ENCODE measurements around the gene PARP4.
"Not testable (repeated sequence)": the region's sequence is repeated elsewhere in the genome, so short reads cannot be mapped to it uniquely, and the experiment has no call there.

Gene PARP4

DNA sequence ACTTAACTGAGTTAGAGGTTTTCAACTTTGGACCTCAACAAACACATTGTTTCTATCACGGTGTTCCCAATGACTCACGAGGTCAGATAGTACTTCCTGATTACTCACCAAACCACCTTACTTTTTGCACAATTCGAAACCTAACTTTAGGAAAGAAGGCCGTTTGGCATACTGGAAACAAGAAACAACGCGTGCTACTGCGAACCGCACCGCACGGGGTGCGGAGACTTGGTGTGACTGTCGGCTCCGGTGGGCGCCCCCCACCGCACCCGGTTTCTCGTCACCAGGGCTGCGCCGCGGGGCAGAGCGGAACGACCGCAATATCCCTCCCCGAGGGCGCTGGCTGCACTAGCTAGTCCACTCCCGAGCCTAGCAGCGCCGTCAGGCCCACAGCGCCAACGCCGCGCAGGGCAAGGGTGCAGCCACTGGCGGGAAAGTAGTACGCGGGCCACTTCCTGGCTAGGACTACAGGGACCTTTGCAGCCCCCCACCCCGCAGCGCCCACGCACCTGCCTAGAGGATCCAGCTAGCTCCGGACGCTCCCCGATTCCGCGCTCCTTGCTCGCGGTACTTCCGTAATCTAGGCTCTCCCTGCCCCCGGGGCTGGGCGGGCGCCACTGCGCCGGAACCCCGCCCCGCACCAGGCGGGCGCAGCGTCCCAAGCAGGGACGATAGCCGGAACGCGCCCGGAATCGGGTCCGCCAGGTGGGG is at the start of gene PARP4:
Gene PARP4, minus strand, starts transcription at position 582 of the 711 bp plus-strand sequence. CDS start 9,002 bp downstream, outside the sequence.
- Mint-ChIP-seq H3K9me3 (no peaks in the 10 kb centered on the region), H3K4me3 (peak within 1 kb of the TSS; percentile 82), H3K4me1 (peaks cover 40% of the 10 kb centered on the region), H3K27ac (peak within 1 kb of the TSS; percentile 84), H3K27me3 (peaks cover 7% of the 10 kb centered on the region), H3K36me3 (peaks cover 9% of the 10 kb centered on the region)
- peak; percentile 83 for DNase-seq
- CTCF ChIA-PET: interaction anchor here (0.8 kb wide), 1 partner anchor 238 kb away, joined by 3 read pairs; no protein-coding TSS in a partner anchor

DNA sequence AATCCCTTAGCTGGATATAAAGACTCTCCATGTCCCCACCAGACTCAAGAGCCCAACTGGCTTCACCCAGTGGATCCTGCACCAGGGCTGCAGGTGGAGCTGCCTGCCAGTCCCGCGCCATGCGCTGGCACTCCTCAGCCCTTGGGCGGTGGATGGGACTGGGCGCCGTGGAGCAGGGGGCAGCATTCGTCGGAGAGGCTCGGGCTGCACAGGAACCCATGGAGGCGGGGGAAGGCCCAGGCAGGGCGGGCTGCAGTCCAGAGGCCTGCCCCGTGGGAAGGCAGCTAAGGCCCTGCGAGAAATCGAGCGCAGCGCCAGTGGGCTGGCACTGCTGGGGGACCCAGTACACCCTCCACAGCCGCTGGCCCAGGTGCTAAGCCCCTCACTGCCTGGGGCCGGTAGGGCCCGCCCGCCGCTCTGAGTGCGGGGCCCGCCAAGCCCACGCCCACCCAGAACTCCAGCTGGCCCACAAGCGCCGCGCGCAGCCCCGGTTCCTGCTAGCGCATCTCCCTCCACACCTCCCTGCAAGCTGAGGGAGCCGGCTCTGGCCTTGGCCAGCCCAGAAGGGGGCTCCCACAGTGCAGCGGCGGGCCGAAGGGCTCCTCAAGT is 48.1 kb upstream of the PARP4 start:
- not testable (repeated sequence) for H3K27ac Mint-ChIP-seq, DNase-seq, H3K4me3 Mint-ChIP-seq, H3K9me3 Mint-ChIP-seq, H3K36me3 Mint-ChIP-seq
- H3K4me1 Mint-ChIP-seq: peaks cover 11% of the 10 kb centered on the region
- H3K27me3 Mint-ChIP-seq: peaks cover 40% of the 10 kb centered on the region
- CTCF ChIA-PET: interaction anchor here (0.6 to 1.1 kb wide), 2 partner anchors 47 to 166 kb away, joined by 3 read pairs; no protein-coding TSS in a partner anchor

DNA sequence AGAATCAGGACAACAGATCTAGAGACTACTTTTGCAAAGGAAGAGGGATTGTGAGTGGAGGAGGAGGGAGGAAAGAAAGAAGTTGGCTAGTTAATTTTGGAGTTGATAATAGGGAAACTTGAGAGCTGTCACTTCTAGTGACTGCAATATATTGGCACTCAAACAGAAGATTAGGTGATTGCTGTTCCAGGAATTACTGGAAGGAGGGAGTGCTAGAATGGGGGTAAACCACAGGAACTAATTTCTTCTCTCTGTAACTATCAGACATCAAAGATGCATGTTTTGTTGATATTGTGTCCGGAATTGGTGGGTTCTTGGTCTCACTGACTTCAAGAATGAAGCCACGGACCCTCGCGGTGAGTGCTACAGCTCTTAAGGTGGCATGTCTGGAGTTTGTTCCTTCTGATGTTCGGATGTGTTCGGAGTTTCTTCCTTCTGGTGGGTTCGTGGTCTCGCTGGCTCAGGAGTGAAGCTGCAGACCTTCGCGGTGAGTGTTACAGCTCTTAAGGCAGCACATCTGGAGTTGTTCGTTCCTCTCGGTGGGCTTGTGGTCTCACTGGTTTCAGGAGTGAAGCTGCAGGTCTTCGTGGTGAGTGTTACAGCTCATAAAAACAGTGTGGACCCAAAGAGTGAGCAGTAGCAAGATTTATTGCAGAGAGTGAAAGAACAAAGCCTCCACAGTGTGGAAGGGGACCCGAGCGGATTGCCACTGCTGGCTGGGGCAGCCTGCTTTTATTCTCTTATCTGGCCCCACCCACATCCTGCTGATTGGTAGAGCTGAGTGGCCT is 47.0 kb upstream of the PARP4 start:
- H3K27ac Mint-ChIP-seq, DNase-seq, H3K4me3 Mint-ChIP-seq, H3K9me3 Mint-ChIP-seq, H3K36me3 Mint-ChIP-seq: not testable (repeated sequence)
- H3K27me3 Mint-ChIP-seq: peaks cover 32% of the 10 kb centered on the region
- peaks cover 11% of the 10 kb centered on the region for H3K4me1 Mint-ChIP-seq
- CTCF ChIA-PET: interaction anchor here (0.6 kb wide), 1 partner anchor 46 kb away, joined by 3 read pairs; no protein-coding TSS in a partner anchor

DNA sequence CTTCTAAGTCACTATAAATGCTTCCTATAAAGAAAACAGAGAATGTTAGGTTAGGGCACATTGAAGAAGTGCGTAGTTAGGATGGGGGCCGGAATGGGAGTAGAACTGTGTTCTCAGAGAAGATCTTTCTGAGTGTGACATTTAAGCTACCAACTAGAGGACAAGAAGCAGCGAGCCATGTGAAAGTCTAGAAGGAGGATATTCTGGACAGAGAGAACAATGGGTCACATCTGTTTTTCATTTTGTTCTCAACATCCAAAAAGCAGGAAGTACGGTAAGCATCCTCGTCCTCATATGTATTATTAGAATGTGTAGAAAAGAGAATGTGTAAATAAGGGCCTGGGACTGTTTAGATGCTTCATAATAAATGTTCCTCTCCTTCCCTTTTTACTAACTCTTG is 44.5 kb upstream of the PARP4 start:
- Mint-ChIP-seq H3K27me3 (peaks cover 47% of the 10 kb centered on the region), H3K4me3 (no peak overlapping the region), H3K27ac (no peak overlapping the region), H3K9me3 (no peaks in the 10 kb centered on the region), H3K36me3 (no peaks in the 10 kb centered on the region), H3K4me1 (peaks cover 11% of the 10 kb centered on the region)
- no peak for DNase-seq
- CTCF ChIA-PET: no interaction called here

DNA sequence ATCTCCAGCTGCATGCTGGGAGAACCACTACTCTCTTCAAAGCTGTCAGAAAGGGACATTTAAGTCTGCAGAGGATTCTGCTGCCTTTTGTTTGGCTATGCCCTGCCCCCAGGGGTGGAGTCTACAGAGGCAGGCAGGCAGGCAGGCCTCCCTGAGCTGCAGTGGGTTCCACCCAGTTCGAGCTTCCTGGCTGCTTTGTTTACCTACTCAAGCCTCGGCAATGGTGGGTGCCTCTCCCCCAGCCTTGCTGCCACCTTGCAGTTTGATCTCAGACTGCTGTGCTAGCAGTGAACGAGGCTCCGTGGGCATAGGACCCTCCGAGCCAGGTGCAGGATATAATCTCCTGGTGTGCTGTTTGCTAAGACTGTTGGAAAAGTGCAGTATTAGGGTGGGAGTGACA is 41.3 kb upstream of the PARP4 start:
- not testable (repeated sequence) for H3K9me3 Mint-ChIP-seq, H3K27ac Mint-ChIP-seq, H3K4me1 Mint-ChIP-seq, H3K4me3 Mint-ChIP-seq, H3K36me3 Mint-ChIP-seq, DNase-seq
- CTCF ChIA-PET: interaction anchor here (1.3 kb wide), 1 partner anchor 493 kb away, joined by 3 read pairs; no protein-coding TSS in a partner anchor
- peaks cover 43% of the 10 kb centered on the region for H3K27me3 Mint-ChIP-seq

DNA sequence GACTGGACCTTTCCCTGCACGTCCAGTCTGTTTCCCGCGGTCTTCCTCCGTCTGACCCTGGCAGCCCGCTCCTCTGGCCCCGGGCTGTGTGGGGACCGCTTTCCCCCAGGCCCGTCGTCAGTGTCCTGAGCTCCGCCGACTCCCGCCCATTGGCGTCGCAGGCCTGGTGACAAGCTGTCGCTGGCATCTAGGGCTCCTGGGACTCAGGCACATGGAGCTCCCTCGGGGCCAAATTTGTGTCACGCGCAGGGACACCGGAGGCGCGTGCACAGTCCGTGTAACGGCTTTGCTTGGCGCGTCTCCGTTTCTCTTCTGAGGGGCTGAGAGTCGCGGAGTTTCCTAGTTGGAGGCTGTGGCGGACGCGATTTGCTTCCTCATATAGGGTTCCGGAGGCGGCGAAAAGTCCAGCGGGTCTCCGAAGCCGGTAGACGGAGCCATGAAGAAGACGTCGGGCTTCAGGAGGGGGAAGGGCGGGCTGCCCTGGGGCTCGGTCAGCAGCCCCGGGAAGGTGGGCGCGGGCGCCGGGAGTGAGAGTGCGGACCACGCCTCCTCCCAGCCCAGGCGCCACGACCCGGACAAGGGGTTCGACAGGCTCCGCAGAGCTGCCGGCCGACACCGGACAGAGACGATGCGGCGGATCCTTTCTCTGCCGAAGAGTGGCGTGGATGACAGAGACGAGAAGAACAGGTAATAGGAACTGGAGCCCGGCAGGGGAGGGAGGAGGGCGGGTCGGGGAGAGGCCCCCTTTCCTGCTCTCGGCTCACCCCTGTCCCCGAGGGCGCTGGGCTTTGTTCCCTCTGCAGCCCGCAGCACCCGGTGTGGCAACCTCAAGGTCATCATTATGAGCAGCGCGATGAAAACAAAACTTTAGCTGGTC is 29.1 kb upstream of the PARP4 start:
- H3K36me3 Mint-ChIP-seq, H3K27ac Mint-ChIP-seq, H3K4me1 Mint-ChIP-seq, H3K9me3 Mint-ChIP-seq: not testable (repeated sequence)
- Mint-ChIP-seq H3K4me3 (peak overlapping the region; percentile 68), H3K27me3 (peaks cover 57% of the 10 kb centered on the region)
- CTCF ChIA-PET: interaction anchor here (1.0 kb wide), 1 partner anchor 10 kb away, joined by 3 read pairs; no protein-coding TSS in a partner anchor
- DNase-seq: peak; percentile 42

DNA sequence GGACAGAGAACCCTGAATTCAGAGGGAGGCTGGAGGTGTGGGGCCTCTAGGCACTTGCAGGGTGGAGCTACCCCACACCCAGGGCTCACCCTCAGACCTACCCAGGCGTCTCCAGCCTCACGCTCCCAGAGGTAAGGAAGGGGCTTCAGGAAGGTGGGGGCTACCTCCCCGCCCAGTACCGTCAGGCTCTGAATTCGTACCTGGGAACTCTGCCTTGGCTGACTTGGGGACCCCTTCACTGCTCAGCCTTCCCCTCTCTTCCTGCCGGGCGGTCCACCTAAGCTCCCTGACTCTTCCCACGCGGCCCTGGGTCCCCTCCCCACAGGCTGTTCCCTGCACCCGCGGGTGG is 28.5 kb upstream of the PARP4 start:
- Mint-ChIP-seq H3K27me3 (peaks cover 61% of the 10 kb centered on the region), H3K9me3 (no peaks in the 10 kb centered on the region), H3K27ac (no peak overlapping the region), H3K4me3 (no peak overlapping the region), H3K4me1 (peaks cover 9% of the 10 kb centered on the region), H3K36me3 (no peaks in the 10 kb centered on the region)
- no peak for DNase-seq
- CTCF ChIA-PET: interaction anchor here (1.0 kb wide), 1 partner anchor 9 kb away, joined by 3 read pairs; no protein-coding TSS in a partner anchor

DNA sequence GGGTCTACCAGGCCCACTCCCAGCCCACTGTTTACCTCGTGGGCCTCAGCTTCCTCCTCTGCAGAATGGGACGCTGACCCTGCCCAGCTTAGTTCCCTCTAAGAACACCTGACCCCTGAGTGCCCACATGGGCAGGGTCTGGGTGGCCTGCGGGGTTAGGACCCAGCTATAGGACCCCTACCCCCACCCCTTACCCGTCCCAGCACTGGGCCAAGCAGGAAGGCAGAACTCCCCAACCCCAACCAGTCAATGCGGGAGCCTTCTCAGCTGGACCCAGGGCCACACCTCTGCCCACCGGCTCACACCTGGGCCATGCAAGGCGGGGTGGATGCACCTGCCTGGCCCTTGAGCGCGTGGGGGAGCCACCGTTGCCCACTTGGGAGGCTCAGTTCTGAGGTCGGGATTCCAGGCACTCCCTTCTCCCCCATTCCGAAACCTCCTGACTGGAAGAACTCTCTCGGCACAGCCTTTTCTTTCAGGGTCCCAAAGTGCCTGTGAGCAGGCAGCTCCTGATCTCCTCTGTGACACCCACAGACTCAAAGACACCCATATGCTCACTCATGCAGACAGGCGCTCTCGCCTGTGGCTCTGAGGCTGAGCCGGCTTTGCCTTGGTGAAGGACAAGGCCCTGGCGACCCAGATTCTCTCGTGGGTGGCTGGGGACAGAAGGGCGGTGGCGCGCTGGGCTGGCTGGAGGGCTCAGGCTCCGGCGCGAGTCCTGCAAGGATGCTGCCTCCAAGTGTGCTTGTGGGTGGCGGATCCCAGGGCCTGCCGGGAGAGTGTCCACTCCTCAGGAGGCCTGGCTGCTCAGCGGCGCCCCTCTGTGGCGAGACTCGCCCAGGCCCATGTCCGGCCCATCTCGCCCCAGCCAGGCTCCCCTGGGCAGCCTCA is 27.9 kb upstream of the PARP4 start:
- Mint-ChIP-seq H3K9me3 (no peaks in the 10 kb centered on the region), H3K4me1 (peaks cover 9% of the 10 kb centered on the region), H3K27ac (no peak overlapping the region), H3K27me3 (peaks cover 66% of the 10 kb centered on the region), H3K4me3 (no peak overlapping the region), H3K36me3 (no peaks in the 10 kb centered on the region)
- DNase-seq: no peak
- CTCF ChIA-PET: interaction anchor here (1.0 kb wide), 2 partner anchors 9 to 57 kb away, joined by 3 read pairs; no protein-coding TSS in a partner anchor

DNA sequence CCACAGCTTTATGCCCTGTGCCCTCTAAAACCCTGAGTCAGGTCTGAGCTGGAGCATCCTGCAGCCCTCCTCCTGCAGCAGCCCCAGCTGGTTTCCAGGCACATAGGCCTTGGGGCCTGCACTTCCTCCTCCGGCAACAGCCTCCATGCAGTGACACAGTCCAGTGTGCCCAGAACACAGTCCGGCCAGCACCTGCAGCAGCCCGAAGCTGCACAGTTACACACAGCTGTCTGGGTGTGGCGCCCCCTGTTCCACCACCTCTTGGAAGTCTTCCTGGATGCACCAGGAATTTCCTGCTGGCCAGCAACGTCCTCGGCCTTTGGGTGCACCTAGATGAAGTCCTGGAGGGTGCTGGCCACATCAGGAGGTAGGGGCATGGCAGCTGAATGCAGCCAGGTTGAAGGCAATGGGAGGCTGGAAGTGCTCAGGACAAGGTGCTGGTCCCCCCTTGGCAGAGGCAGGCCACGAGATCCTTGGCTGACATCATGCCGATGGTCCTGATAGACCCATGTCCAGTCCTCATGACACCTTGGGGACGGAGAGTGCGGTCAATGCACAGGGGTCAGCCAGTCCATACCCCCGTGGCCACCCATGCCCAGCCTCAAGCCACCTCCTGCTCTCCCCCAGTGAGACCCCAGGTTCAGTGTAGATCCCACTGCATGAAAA is 27.1 kb upstream of the PARP4 start:
- H3K27ac Mint-ChIP-seq: no peak overlapping the region
- no peak overlapping the region for H3K4me3 Mint-ChIP-seq
- no peaks in the 10 kb centered on the region for H3K36me3 Mint-ChIP-seq
- CTCF ChIA-PET: interaction anchor here (1.0 kb wide), 1 partner anchor 56 kb away, joined by 3 read pairs; no protein-coding TSS in a partner anchor
- H3K27me3 Mint-ChIP-seq: peaks cover 67% of the 10 kb centered on the region
- no peaks in the 10 kb centered on the region for H3K9me3 Mint-ChIP-seq
- peaks cover 9% of the 10 kb centered on the region for H3K4me1 Mint-ChIP-seq
- no peak for DNase-seq

DNA sequence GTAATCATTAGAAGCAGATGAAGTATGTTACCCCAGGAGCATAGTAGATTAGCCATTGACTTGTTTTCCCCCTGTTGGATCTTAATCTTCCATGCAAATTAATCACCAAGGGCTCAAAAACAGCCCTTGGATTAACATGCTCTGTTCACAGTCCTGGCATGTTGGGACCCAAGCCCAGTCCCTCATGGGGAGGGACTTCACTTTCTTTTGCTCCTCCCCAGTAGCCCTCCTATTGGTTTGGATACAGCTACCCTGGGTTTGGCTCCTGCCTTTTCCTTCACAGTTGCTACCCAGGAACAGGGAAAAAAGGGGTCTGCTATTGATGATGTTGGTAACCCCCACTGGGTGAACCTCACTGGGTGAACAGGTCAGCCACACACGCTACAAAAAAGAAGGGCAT is 16.9 kb upstream of the PARP4 start:
- CTCF ChIA-PET: no interaction called here
- Mint-ChIP-seq H3K27ac (no peak overlapping the region), H3K36me3 (no peaks in the 10 kb centered on the region), H3K27me3 (peaks cover 36% of the 10 kb centered on the region), H3K4me3 (no peak overlapping the region), H3K9me3 (no peaks in the 10 kb centered on the region), H3K4me1 (no peaks in the 10 kb centered on the region)
- no peak for DNase-seq

DNA sequence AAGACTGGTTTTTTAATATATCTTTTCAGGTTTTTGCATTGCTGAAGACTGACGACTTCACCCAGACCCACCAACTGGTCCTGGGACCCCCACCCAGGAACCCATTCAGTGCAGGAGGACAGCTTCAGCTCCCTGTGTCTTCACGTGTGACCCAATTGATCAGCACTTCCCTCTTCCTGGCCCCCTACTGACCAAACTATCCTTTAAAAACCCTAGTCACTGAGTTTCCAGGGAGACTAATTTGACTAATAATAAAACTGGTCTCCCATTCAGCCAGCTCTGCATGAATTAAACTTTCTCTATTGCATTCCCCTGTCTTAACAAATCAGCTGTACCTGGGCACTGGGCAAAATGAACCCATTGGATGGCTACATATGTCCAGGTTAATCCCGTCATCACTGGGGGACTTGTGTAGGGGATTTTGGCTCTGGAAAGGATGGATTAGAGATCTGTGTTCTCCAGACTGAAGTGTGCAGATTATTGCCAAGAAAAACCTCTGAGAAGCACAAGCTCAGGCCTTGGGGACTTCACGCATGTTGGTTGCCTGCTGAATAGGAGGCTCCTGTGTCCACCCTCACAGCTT is 16.3 kb upstream of the PARP4 start:
- H3K27me3 Mint-ChIP-seq: peaks cover 36% of the 10 kb centered on the region
- no peaks in the 10 kb centered on the region for H3K9me3 Mint-ChIP-seq
- CTCF ChIA-PET: no interaction called here
- H3K36me3 Mint-ChIP-seq: no peaks in the 10 kb centered on the region
- no peak for DNase-seq
- H3K4me3 Mint-ChIP-seq: no peak overlapping the region
- H3K4me1 Mint-ChIP-seq: no peaks in the 10 kb centered on the region
- no peak overlapping the region for H3K27ac Mint-ChIP-seq

DNA sequence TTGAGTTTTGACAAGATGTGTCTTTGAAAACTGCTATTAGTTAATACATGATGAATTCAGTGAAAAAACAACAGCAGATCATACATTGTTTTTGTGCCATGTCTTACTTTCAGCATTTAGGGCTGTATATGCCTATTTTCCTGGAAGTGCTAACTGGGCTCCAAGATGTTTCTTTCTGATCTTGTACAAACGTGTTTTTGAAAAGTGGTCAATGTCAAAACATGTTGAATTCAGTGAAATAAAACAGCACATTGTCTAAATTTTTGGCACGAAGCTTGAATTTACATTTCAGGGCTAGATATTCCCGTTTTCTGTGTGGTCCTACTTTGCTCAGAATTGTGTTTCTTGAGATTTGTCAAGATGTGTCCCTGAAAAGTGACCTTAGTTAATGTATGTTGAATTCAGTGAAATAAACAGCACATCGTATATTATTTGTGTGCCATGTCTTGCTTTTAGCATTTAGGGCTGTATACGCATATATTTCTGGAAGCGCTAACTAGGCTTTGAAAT is 14.7 kb upstream of the PARP4 start:
- Mint-ChIP-seq H3K36me3 (no peaks in the 10 kb centered on the region), H3K9me3 (no peaks in the 10 kb centered on the region), H3K4me3 (no peak overlapping the region), H3K27ac (no peak overlapping the region), H3K27me3 (peaks cover 33% of the 10 kb centered on the region), H3K4me1 (no peaks in the 10 kb centered on the region)
- CTCF ChIA-PET: interaction anchor here (1.4 kb wide), 1 partner anchor 11 kb away, joined by 4 read pairs; no protein-coding TSS in a partner anchor
- DNase-seq: no peak
